ENCODE measurements around the gene TELO2. TPM values are rescaled to one million over a fixed set of nuclear protein-coding genes. Genes with fewer than 3 reads are reported as not detected.
"Not testable (repeated sequence)": the region's sequence is repeated elsewhere in the genome, so short reads cannot be mapped to it uniquely, and the experiment has no call there.

The TELO2 gene
- total RNA-seq, 1 donor = 10.2 TPM

- no peak overlapping the region for H3K4me3 ChIP-seq (ENCODE audit: low read length)
- H3K27me3 ChIP-seq (ENCODE audit: insufficient read depth, low read length) = no peaks in the 10 kb centered on the region
- no peaks in the 10 kb centered on the region for H3K9me3 ChIP-seq (ENCODE audit: low read depth, low read length)
- peaks cover 29% of the 10 kb centered on the region for H3K4me1 ChIP-seq (ENCODE audit: insufficient read depth, low read length)
These were observed 26.1 kb upstream of the TELO2 start for GRCh38 chr16:1466968-1467521.

- H3K9me3 ChIP-seq (ENCODE audit: low read depth, low read length) = no peaks in the 10 kb centered on the region
- peaks cover 43% of the 10 kb centered on the region for H3K4me1 ChIP-seq (ENCODE audit: insufficient read depth, low read length)
- no peaks in the 10 kb centered on the region for H3K27me3 ChIP-seq (ENCODE audit: insufficient read depth, low read length)
- H3K4me3 ChIP-seq (ENCODE audit: low read length) = no peak overlapping the region
These were observed 24.7 kb upstream of the TELO2 start for GRCh38 chr16:1468426-1468810.

- peaks cover 50% of the 10 kb centered on the region for H3K4me1 ChIP-seq (ENCODE audit: insufficient read depth, low read length)
- not testable (repeated sequence) for H3K4me3 ChIP-seq (ENCODE audit: low read length); H3K9me3 ChIP-seq (ENCODE audit: low read depth, low read length); H3K27me3 ChIP-seq (ENCODE audit: insufficient read depth, low read length)
These were observed 24.0 kb upstream of the TELO2 start for GRCh38 chr16:1469141-1469540.

DNA sequence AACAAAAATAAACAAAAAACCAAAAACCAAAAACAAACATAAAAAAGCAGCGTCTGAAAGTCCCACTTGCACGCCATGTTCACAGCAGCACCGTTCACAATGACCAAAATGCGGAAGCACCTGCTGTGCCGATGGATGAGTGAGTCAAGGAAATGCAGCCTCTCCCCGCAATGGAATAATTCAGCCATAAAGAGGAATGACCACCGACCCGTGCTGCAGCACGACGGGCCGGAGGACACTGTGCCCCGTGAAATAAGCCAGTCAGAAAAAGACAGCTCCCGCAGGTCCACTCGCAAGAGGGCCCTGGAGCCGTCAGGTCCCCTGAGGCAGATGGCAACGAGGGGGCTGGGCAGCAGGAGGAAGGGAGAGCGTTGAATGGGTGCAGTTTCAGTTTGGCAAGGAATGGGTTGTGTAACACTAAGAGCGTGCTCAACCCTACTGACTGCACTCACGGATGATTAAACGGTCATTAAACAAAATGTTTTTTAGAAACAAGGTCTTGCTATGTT is 23.4 kb upstream of the TELO2 start:
- Histone ChIP-seq H3K4me1 (ENCODE audit: insufficient read depth, low read length) (peaks cover 54% of the 10 kb centered on the region), H3K4me3 (ENCODE audit: low read length) (peak overlapping the region; percentile 19), H3K27me3 (ENCODE audit: insufficient read depth, low read length) (no peaks in the 10 kb centered on the region)

GRCh38 chr16:1470481-1471251 is 22.5 kb upstream of the TELO2 start:
- no peak overlapping the region for H3K4me3 ChIP-seq (ENCODE audit: low read length)
- no peaks in the 10 kb centered on the region for H3K27me3 ChIP-seq (ENCODE audit: insufficient read depth, low read length)
- H3K4me1 ChIP-seq (ENCODE audit: insufficient read depth, low read length) = peaks cover 59% of the 10 kb centered on the region
- no peaks in the 10 kb centered on the region for H3K9me3 ChIP-seq (ENCODE audit: low read depth, low read length)

More for the DNA sequence above, 23.4 kb upstream of the TELO2 start:
- no peaks in the 10 kb centered on the region for H3K9me3 ChIP-seq (ENCODE audit: low read depth, low read length)

DNA sequence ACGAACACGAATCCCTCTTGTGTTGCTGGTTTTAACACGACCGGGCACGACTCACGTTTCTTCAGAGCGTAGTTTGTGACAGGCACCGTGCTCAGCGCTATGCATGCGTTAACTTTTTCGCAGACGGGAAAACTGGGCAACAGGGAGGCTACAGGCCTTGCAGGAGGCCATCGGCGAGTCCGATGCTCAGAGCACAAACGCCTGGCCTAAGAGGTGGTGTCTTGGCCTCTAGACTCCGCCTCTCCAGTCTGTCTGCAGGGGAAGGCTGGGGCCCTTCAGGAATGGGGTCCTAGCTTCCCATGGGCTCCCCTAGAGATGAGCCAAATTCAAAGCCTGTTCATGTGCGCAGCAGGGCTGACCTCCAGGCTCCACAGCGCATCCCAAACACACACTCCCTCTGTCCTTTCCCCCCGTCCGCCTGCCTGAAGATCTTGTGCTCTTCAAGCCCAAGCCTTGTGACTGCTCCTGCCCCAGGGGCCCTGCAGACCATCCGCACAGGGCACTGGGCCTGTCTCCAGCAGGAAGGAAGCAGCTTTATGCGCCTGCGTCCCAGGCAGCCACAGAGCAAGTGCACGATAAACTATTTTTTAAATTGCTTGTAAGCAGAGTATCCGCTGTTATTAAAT is 21.5 kb upstream of the TELO2 start:
- Histone ChIP-seq H3K4me1 (ENCODE audit: insufficient read depth, low read length) (peaks cover 62% of the 10 kb centered on the region), H3K4me3 (ENCODE audit: low read length) (no peak overlapping the region)

DNA sequence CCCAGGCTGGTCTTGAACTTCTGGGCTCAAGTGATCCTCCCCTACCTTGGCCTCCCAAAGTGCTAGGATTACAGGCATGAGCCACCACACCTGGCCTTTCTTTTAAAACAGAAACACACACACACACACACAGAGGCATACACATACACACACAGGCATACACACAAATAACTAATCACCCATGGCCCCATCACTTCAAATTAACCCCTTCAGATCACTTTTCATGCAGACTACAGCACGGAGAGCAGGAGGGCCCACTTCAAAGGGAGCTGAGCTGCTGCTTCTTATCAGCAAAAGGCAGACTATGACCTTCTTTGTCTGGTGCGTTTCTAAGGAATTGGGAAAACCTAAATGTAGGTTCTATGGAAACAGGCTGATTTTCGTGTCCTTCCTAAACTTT is 20.2 kb upstream of the TELO2 start:
- no peaks in the 10 kb centered on the region for H3K27me3 ChIP-seq (ENCODE audit: insufficient read depth, low read length)
- no peak overlapping the region for H3K4me3 ChIP-seq (ENCODE audit: low read length)
- peaks cover 62% of the 10 kb centered on the region for H3K4me1 ChIP-seq (ENCODE audit: insufficient read depth, low read length)
- no peaks in the 10 kb centered on the region for H3K9me3 ChIP-seq (ENCODE audit: low read depth, low read length)

More for the DNA sequence above, 21.5 kb upstream of the TELO2 start:
- H3K9me3 ChIP-seq (ENCODE audit: low read depth, low read length) = no peaks in the 10 kb centered on the region
- no peaks in the 10 kb centered on the region for H3K27me3 ChIP-seq (ENCODE audit: insufficient read depth, low read length)

DNA sequence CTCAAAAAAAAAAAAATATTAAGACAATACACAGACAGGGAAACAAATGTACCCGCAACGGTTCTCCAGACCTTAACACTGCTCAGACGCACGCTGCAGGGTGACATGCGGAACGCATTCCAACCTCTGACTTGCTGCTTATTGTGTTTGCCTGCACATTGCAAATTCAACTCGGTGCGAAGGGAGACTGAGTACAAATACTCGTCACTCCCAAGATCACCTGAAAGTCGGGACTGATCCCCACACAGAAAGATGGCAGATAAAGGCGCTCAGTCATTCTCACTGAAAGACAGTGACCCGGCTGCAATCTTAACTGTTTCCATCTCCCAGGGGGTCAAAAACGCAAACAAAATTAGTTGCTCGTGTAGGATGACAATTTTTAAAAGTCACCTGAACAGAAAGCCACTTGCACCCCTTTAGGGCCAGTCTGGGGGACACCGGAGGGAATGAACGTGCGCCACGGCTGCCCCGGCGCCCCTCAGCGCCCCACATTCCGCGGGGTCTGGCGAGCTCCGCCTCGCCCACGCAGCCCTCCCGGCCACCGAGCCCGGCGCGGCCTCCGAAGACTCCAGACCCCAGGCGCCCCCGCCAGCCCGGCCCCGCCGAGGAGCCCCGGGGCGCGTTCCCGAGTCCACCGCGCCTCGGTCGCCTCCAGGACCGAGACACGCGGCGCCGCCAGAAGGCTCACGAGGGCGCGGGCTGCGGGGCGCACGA is 18.9 kb upstream of the TELO2 start:
- H3K4me3 ChIP-seq (ENCODE audit: low read length) = peak overlapping the region; percentile 66
- H3K9me3 ChIP-seq (ENCODE audit: low read depth, low read length) = no peaks in the 10 kb centered on the region
- peaks cover 61% of the 10 kb centered on the region for H3K4me1 ChIP-seq (ENCODE audit: insufficient read depth, low read length)
- no peaks in the 10 kb centered on the region for H3K27me3 ChIP-seq (ENCODE audit: insufficient read depth, low read length)

DNA sequence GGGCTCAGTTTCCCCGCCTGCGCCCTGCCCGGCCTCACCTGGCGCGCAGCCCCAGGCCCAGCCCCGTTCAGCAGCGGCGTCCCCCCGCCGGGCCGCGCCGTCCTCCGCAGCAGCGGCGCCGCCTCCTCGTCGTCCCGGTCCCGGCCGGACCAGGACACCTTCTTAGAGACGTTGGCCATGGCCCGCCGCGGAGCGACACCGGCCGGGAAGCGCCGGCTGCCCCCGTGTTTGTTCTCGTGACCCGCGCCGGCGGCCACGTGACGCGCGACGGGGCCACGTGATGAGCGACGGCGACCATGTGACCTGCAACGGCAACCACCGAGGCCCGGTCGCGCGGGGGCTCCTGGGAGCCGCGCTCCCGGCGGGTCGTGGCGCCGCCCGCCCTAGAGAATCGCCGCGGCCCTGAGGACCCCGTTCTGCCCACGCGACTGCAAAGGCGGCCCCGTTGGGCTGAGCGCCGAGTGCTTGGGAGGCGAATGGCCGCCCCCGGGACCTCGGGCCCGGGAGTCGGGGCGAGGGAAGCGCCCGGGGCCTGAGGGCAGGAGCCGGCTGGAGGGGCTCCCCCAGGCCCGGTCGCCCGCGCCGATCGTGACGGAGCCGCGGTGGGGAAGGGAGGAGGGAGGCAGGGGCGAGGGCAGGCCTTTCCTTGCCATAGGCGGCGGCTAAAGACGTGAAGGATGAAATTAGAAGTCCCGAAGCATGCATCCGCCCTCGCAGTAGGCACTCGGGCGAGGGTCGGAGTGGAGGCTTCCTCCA is 18.2 kb upstream of the TELO2 start, which contains the start of gene CLCN7:
TSS of gene CLCN7 (minus strand) at position 233 of the 756 bp plus-strand sequence. CDS start at position 179, 54 bp downstream.
- H3K4me3 ChIP-seq (ENCODE audit: low read length) = peak within 1 kb of the TSS; percentile 66
- H3K4me1 ChIP-seq (ENCODE audit: insufficient read depth, low read length) = peaks cover 54% of the 10 kb centered on the region
- no peaks in the 10 kb centered on the region for H3K27me3 ChIP-seq (ENCODE audit: insufficient read depth, low read length)
- no peaks in the 10 kb centered on the region for H3K9me3 ChIP-seq (ENCODE audit: low read depth, low read length)

DNA sequence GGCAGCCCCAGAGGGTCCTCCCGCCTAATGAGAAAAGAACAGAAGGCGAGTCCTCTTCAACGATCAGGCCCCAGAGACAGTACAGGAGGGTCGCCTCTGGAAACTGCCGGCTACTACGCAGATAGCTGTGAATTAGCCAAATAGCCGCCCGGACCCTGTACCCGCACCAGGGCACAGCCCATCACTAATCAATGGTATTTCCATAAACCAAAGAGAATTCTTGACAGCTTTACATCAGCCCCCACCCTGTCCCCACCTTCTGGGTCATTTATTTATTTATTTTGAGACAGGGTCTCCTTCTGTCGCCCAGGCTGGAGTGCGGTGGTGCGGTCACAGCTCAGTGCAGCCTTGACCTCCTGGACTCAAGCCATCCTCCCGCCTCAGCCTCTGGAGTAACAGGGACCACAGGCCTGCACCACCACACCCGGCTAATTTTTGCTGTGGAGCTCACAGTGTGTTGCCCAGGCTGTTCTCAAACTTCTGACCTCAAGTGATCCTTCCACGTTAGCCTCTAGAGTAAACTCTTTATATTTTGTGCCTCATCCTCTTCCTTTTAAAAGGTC is 17.5 kb upstream of the TELO2 start:
- no peaks in the 10 kb centered on the region for H3K9me3 ChIP-seq (ENCODE audit: low read depth, low read length)
- peaks cover 54% of the 10 kb centered on the region for H3K4me1 ChIP-seq (ENCODE audit: insufficient read depth, low read length)
- H3K4me3 ChIP-seq (ENCODE audit: low read length) = peak overlapping the region; percentile 66
- no peaks in the 10 kb centered on the region for H3K27me3 ChIP-seq (ENCODE audit: insufficient read depth, low read length)

DNA sequence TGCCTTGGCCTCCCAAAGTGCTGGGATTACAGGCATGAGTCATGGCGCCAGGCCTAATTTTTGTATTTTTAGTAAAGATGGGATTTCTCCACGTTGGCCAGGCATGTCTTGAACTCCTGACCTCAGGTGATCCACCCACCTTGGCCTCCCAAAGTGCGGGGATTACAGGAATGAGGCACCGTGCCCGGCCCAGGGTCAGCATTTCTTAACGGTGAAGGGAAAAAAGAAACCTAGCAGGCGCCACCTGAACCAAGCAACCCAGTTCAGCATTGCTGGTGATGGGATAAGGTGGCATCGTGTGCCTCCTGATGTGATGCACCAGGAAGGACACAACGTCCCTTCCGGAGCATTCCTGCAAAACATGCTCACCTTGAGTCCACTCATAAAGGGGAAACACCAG is 16.1 kb upstream of the TELO2 start:
- Histone ChIP-seq H3K9me3 (ENCODE audit: low read depth, low read length) (no peaks in the 10 kb centered on the region), H3K4me3 (ENCODE audit: low read length) (no peak overlapping the region), H3K27me3 (ENCODE audit: insufficient read depth, low read length) (no peaks in the 10 kb centered on the region), H3K4me1 (ENCODE audit: insufficient read depth, low read length) (peaks cover 51% of the 10 kb centered on the region)

GRCh38 chr16:1478937-1479336 is 14.2 kb upstream of the TELO2 start:
- not testable (repeated sequence) for H3K27me3 ChIP-seq (ENCODE audit: insufficient read depth, low read length); H3K4me3 ChIP-seq (ENCODE audit: low read length); H3K9me3 ChIP-seq (ENCODE audit: low read depth, low read length)
- H3K4me1 ChIP-seq (ENCODE audit: insufficient read depth, low read length) = peaks cover 41% of the 10 kb centered on the region

- H3K4me3 ChIP-seq (ENCODE audit: low read length) = no peak overlapping the region
- peaks cover 34% of the 10 kb centered on the region for H3K4me1 ChIP-seq (ENCODE audit: insufficient read depth, low read length)
- H3K27me3 ChIP-seq (ENCODE audit: insufficient read depth, low read length) = no peaks in the 10 kb centered on the region
- H3K9me3 ChIP-seq (ENCODE audit: low read depth, low read length) = no peaks in the 10 kb centered on the region
These were observed 11.0 kb upstream of the TELO2 start for GRCh38 chr16:1481906-1482835.

All from mononuclear cell (primary cell).